Ishikawa (cell line): ENCODE results near the gene OR5A1.
A peak's percentile ranks its signal among the peaks of the same experiment; 100 is the strongest.

Source experiments
- CEBPB ChIP-seq: IDR thresholded peaks from 2 replicates; pipeline ENCODE4 v1.6.1; 2012
- RAD21 ChIP-seq: IDR thresholded peaks from 2 replicates; pipeline ENCODE4 v1.6.1; 2012; ENCODE audit warnings: low read depth

- TF ChIP-seq RAD21 (peak; percentile 68), CEBPB (no peak)
Observed at GRCh38 chr11:59429924-59430516, 6.2 kb upstream of the OR5A1 start.
